ENCODE measurements around the gene PLCD3.

Gene PLCD3

GRCh38 chr17:45135192-45135977 is 3.1 kb upstream of the PLCD3 start, which contains the start of gene ACBD4:
Gene ACBD4 (plus strand): TSS chr17:45135687. CDS start chr17:45136145, 458 bp downstream.
- in situ Hi-C loops (cut with MboI; ENCODE audit: low sequenced_read_pairs, unreplicated experiment) = loop anchor here (10.0 kb wide), 1 partner anchor 59 kb away; no protein-coding TSS in a partner anchor

DNA sequence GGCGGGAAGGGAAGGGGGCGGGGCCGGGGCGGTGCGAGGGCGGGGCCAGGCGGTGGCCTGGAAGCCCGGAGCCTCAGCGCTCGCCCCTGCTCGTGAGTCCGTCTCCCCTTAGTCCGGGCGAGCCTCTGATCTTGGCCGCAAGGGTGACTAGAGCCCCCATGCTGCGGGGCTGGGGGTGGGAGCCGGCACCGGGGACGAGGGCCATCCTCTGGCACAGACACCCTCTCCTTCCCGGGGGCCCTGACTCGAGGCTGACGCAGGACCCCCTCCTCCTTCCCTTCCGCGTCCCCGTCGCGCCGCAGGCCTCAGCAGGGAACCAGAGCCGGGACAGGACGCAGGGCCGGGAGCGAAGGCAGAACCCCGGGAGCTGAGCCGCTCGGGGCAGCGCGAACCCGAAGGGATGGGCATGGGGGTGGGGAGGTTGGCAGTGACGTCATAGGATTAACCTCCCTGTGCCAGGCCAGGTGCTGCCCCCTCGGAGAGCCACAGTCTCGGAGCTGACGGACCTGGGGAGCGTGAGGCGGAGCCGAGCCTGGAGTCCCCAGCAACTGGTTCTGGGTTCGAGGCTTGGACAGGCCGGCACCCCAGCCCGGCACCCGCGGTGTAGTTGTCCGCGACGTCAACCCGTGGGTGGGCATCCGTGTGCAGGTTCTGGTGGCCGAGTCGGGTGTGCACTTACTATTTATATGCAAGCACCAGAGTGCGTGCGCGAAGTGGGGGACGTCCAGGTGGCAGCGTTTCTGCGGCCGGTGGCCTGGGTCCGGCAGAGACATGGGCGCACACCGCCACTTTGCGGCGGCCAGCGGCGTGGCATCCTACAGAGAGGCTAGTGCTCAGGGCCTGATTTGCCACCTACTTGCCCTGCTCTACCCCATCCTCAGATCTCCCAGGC is 503 bp upstream of the PLCD3 start:
- in situ Hi-C loops (cut with MboI; ENCODE audit: low sequenced_read_pairs, unreplicated experiment) = loop anchor here (10.0 kb wide), 1 partner anchor 62 kb away; no protein-coding TSS in a partner anchor
- peak; percentile 94 for TF ChIP-seq CTCF (IDR thresholded peaks at IDR 0.05; ENCODE audit: borderline replicate concordance, control extremely low read depth, extremely low read depth, insufficient read depth, missing control alignments)
- DNase-seq (ENCODE audit: low spot score) = peak; percentile 96

More at GRCh38 chr17:45135192-45135977, 3.1 kb upstream of the PLCD3 start, which contains the start of gene ACBD4:
- peak; percentile 97 for DNase-seq (ENCODE audit: low spot score)
- TF ChIP-seq CTCF (IDR thresholded peaks at IDR 0.05; ENCODE audit: borderline replicate concordance, control extremely low read depth, extremely low read depth, insufficient read depth, missing control alignments) = peak; percentile 100

DNA sequence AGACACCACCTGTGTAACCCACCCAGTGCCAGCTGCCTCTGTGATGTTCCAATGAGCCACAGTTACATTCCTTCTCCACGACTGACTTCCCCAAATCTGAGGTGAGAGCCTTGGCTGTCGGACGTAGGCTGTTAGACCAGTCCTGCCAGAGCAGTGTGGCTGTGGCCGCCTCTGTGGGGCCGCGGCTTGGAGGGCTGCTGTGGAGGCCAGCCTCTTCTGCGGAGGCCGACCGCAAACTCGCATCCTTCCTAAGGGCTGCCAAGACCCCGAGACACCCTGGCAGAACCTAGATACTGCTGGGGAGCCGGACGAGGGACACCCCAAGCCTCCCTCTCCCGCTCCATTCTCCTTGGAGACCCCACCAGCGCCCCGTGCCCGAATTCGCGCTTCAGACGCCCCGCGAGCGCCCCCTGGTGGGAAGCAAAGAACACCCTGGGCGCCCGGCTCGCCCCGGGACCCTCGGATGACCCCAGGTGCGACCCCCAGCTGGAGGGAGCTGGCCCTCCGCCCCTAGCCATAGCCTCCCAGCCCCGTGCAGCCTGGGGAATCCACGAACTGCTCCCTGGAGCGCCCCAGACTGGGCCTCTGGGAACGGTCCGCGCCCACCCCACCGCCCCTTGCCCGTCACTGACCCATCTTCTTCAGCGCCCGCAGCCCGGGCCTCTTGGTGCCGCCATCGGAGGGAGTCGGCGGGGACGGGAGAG is 547 bp downstream of the PLCD3 start:
- in situ Hi-C loops (cut with MboI; ENCODE audit: low sequenced_read_pairs, unreplicated experiment) = loop anchor here (10.0 kb wide), 1 partner anchor 63 kb away; no protein-coding TSS in a partner anchor
- peak; percentile 75 for DNase-seq (ENCODE audit: low spot score)

GRCh38 chr17:45130681-45131615 is 1.4 kb downstream of the PLCD3 start:
- TF ChIP-seq CTCF (IDR thresholded peaks at IDR 0.05; ENCODE audit: borderline replicate concordance, control extremely low read depth, extremely low read depth, insufficient read depth, missing control alignments) = no peak
- no peak for DNase-seq (ENCODE audit: low spot score)
- in situ Hi-C loops (cut with MboI; ENCODE audit: low sequenced_read_pairs, unreplicated experiment) = loop anchor here (10.0 kb wide), 1 partner anchor 64 kb away; no protein-coding TSS in a partner anchor

More for the DNA sequence above, 547 bp downstream of the PLCD3 start:
- TF ChIP-seq CTCF (IDR thresholded peaks at IDR 0.05; ENCODE audit: borderline replicate concordance, control extremely low read depth, extremely low read depth, insufficient read depth, missing control alignments) = peak; percentile 60

DNA sequence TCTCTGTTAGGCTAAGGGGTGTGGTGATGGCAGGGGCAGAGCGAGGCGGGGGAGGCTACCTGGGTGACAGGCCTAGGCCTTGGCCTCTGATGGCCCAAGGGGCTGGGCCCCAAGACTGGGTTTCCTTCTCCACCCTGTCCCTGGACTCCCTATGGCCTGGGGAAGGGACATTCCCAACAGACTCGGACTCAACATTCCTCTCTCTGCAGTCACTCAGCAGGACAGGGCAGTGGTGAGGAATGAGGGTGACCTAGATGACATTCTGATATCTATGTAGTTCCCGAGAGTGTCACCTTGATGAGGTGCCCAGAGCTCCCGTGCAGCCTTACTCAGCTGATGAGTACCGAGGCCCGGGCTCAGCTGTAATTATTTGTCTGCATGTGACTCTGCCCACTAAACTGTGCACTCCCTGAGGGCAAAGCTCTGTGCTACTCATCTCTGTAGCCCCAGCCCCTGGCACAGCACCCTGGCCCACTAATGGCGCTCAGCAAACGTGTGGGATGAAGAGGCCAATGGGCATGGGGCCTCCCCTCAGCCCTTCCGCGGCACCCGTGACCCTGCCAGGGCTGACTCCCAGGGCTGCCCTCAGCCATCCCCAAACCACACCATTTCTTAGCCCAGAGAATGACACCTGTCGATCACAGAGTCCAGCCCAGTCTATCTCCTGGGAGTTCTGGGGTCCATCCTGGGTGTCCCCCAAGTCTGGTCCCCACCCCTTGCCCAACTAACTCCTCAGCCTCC is 2.2 kb downstream of the PLCD3 start:
- no peak for DNase-seq (ENCODE audit: low spot score)
- TF ChIP-seq CTCF (IDR thresholded peaks at IDR 0.05; ENCODE audit: borderline replicate concordance, control extremely low read depth, extremely low read depth, insufficient read depth, missing control alignments) = no peak
- in situ Hi-C loops (cut with MboI; ENCODE audit: low sequenced_read_pairs, unreplicated experiment) = loop anchor here (10.0 kb wide), 1 partner anchor 65 kb away; no protein-coding TSS in a partner anchor

Data from GM13976 (cell line).